ENCODE measurements around the gene MARCKS. TPM values are rescaled to one million over a fixed set of nuclear protein-coding genes. Genes with fewer than 3 reads are reported as not detected.

MARCKS gene
- total RNA-seq, 1 experiment from 2014 or later = 70.1 TPM

DNA sequence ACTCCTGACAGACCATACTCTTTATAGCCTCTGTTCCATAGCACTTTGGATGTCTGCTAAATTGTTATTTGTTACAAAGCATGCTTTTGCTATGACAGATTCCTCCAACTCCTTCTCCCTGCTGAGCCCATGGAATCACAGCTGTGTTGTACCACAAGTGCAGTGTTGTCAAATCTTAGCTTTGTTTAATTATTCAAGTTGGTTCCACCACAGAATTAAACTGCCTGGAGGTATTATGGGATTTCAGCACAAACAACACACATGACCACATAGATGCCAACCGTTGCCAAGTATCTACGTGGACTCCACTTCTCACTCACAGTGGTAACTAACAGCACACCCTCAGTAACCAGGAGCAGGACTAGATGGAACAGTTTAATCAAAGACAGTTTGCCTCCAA lies 32.7 kb upstream of the MARCKS start:
- TF ChIP-seq, protein P1, sequence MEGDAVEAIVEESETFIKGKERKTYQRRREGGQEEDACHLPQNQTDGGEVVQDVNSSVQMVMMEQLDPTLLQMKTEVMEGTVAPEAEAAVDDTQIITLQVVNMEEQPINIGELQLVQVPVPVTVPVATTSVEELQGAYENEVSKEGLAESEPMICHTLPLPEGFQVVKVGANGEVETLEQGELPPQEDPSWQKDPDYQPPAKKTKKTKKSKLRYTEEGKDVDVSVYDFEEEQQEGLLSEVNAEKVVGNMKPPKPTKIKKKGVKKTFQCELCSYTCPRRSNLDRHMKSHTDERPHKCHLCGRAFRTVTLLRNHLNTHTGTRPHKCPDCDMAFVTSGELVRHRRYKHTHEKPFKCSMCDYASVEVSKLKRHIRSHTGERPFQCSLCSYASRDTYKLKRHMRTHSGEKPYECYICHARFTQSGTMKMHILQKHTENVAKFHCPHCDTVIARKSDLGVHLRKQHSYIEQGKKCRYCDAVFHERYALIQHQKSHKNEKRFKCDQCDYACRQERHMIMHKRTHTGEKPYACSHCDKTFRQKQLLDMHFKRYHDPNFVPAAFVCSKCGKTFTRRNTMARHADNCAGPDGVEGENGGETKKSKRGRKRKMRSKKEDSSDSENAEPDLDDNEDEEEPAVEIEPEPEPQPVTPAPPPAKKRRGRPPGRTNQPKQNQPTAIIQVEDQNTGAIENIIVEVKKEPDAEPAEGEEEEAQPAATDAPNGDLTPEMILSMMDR (IDR thresholded peaks at IDR 0.05; ENCODE audit: unreplicated experiment) = no peak
- intact Hi-C loops (cut with micrococcal nuclease; ENCODE audit: unreplicated experiment) = no loop called here
- no TSS peak for BruUV-seq (replicated peaks)
- CTCF ChIA-PET = no interaction called here
- Mint-ChIP-seq H3K4me3 (ENCODE audit: low read depth, unreplicated experiment) (no peak overlapping the region), H3K4me1 (ENCODE audit: low read depth, unreplicated experiment) (peaks cover 3% of the 10 kb centered on the region), H3K27ac (ENCODE audit: unreplicated experiment) (no peak overlapping the region), H3K9me3 (ENCODE audit: low read depth, unreplicated experiment) (peaks cover 3% of the 10 kb centered on the region), H3K27me3 (ENCODE audit: unreplicated experiment) (no peaks in the 10 kb centered on the region), H3K36me3 (ENCODE audit: insufficient read depth, unreplicated experiment) (no peaks in the 10 kb centered on the region)
- DNase-seq = no peak

DNA sequence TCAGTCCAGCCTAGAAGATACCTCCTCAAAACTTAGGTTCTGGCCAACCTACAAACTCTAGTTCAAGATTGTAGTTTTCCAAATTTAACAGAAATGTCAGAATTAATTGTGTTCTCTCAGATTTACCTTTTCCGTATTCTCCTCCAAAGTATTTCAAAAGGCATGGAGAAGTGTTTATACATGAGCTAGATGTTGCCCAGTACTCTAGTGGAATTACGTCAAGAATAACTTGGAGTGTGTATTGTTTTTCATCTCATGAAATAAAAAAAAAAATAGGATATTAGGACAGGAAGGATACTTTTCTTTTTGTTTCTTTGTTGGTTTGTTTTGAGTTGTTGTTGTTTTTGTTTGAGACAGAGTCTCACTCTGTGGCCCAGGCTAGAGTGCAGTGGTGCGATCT lies 32.3 kb upstream of the MARCKS start:
- Mint-ChIP-seq H3K27me3 (ENCODE audit: unreplicated experiment) (no peaks in the 10 kb centered on the region), H3K4me1 (ENCODE audit: low read depth, unreplicated experiment) (peaks cover 7% of the 10 kb centered on the region), H3K9me3 (ENCODE audit: low read depth, unreplicated experiment) (peaks cover 3% of the 10 kb centered on the region), H3K27ac (ENCODE audit: unreplicated experiment) (no peak overlapping the region), H3K36me3 (ENCODE audit: insufficient read depth, unreplicated experiment) (no peaks in the 10 kb centered on the region), H3K4me3 (ENCODE audit: low read depth, unreplicated experiment) (no peak overlapping the region)
- intact Hi-C loops (cut with micrococcal nuclease; ENCODE audit: unreplicated experiment) = no loop called here
- DNase-seq = no peak
- TF ChIP-seq, protein P1 (IDR thresholded peaks at IDR 0.05; ENCODE audit: unreplicated experiment) = no peak
- no TSS peak for BruUV-seq (replicated peaks)
- CTCF ChIA-PET = no interaction called here

DNA sequence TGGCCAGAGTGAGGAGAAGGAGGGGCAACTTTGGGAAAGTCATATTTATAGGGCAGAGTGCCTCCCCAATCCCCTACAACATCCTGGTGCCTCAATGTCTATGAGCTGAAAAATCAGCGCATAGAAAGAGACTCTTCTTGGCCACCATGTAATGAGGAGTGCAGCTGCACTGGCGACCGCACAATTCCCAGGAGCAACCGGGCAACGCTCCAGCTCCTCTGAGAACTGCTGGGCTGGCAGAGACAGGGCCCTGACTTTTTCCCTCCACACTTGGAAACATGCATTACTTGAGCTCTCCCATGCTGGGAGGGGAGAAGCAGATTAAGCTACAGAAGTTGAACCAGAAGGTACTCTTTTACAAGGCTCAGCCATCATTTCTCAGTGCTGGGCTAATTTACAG lies 31.4 kb upstream of the MARCKS start:
- H3K27me3 Mint-ChIP-seq (ENCODE audit: unreplicated experiment) = no peaks in the 10 kb centered on the region
- H3K4me1 Mint-ChIP-seq (ENCODE audit: low read depth, unreplicated experiment) = peaks cover 9% of the 10 kb centered on the region
- no peak overlapping the region for H3K4me3 Mint-ChIP-seq (ENCODE audit: low read depth, unreplicated experiment)
- CTCF ChIA-PET = no interaction called here
- no peaks in the 10 kb centered on the region for H3K36me3 Mint-ChIP-seq (ENCODE audit: insufficient read depth, unreplicated experiment)
- intact Hi-C loops (cut with micrococcal nuclease; ENCODE audit: unreplicated experiment) = no loop called here
- no peak for DNase-seq
- TF ChIP-seq, protein P1 (IDR thresholded peaks at IDR 0.05; ENCODE audit: unreplicated experiment) = no peak
- H3K9me3 Mint-ChIP-seq (ENCODE audit: low read depth, unreplicated experiment) = peaks cover 3% of the 10 kb centered on the region
- BruUV-seq (replicated peaks) = no TSS peak
- no peak overlapping the region for H3K27ac Mint-ChIP-seq (ENCODE audit: unreplicated experiment)

DNA sequence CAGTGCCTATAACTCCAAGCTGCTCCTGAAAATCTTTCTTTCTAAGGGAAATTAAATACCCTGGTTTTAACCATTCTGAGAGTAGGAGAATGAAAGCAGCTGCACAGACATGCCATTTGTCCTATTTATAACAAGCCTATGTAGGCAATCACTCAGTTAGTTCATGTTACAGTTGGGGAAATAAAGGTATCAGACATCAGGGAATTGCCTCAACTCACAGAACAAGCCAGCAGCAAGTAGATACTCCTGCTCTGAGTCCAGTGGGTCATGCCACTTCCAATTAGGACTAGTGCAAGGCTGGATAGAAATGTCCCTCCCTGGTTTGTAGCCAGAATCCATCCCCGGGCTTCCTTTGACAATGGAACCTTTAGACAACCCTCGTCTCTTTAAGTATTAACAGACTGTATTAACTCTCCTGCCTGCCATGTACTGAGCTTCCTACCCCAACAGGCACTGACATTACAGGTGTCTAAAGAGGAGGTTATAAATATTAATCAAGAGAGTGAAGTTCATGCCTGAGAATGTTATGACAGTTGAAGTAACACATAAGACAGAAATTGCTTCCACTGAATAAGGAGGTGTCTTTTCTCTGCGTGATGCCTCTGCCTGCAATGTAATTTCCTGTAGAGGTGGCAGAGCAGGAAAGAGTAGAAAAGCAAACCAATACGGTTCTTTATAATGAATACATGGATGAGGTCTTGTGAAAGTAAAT lies 28.0 kb upstream of the MARCKS start:
- CTCF ChIA-PET = no interaction called here
- TF ChIP-seq, protein P1 (IDR thresholded peaks at IDR 0.05; ENCODE audit: unreplicated experiment) = no peak
- intact Hi-C loops (cut with micrococcal nuclease; ENCODE audit: unreplicated experiment) = no loop called here

More for the DNA sequence above, 28.0 kb upstream of the MARCKS start:
- no peak overlapping the region for H3K27ac Mint-ChIP-seq (ENCODE audit: unreplicated experiment)
- no peaks in the 10 kb centered on the region for H3K36me3 Mint-ChIP-seq (ENCODE audit: insufficient read depth, unreplicated experiment)
- H3K4me1 Mint-ChIP-seq (ENCODE audit: low read depth, unreplicated experiment) = peaks cover 9% of the 10 kb centered on the region
- no peak overlapping the region for H3K4me3 Mint-ChIP-seq (ENCODE audit: low read depth, unreplicated experiment)
- no TSS peak for BruUV-seq (replicated peaks)
- peaks cover 3% of the 10 kb centered on the region for H3K9me3 Mint-ChIP-seq (ENCODE audit: low read depth, unreplicated experiment)
- no peaks in the 10 kb centered on the region for H3K27me3 Mint-ChIP-seq (ENCODE audit: unreplicated experiment)
- no peak for DNase-seq
